ENCODE results near the gene ACACA. TPM values are rescaled to one million over a fixed set of nuclear protein-coding genes. Genes with fewer than 3 reads are reported as not detected.
"Not testable (repeated sequence)": the region's sequence is repeated elsewhere in the genome, so short reads cannot be mapped to it uniquely, and the experiment has no call there.

ACACA gene
- 10 to 100 TPM; 38.7 TPM for total RNA-seq

- Mint-ChIP-seq H3K9me3 (no peaks in the 10 kb centered on the region), H3K4me3 (peak within 1 kb of the TSS; percentile 98), H3K4me1 (peaks cover 60% of the 10 kb centered on the region), H3K27ac (peak within 1 kb of the TSS; percentile 99), H3K27me3 (no peaks in the 10 kb centered on the region), H3K36me3 (ENCODE audit: low read depth) (peaks cover 34% of the 10 kb centered on the region)
- ChIA-PET CTCF (interaction anchor here (0.6 to 2.3 kb wide), 5 partner anchors 14 to 51 kb away, joined by 3 to 7 read pairs (median 4); no protein-coding TSS in a partner anchor), POLR2A (interaction anchor here (0.7 to 1.3 kb wide), 2 partner anchors 23 to 830 kb away, joined by 3 to 4 read pairs; no protein-coding TSS in a partner anchor)
- DNase-seq, result peak; percentile 75
Measured at GRCh38 chr17:37406635-37407461, at the start of gene ACACA, which contains the start of gene TADA2A. TSS of gene ACACA (minus strand) at chr17:37406836. CDS start at chr17:37406299, 537 bp downstream. TSS of gene TADA2A (plus strand) at chr17:37406886. CDS start at chr17:37411366, 4,480 bp downstream.

- CTCF ChIA-PET, result interaction anchor here (0.6 to 1.6 kb wide), 7 partner anchors 11 to 275 kb away, joined by 3 to 5 read pairs (median 4); no protein-coding TSS in a partner anchor
Measured at GRCh38 chr17:37450112-37450511, 43.5 kb upstream of the ACACA start.

GRCh38 chr17:37447641-37448040 is 41.0 kb upstream of the ACACA start:
- H3K9me3 Mint-ChIP-seq, result no peaks in the 10 kb centered on the region
- no peak overlapping the region for H3K27ac Mint-ChIP-seq
- DNase-seq, result no peak
- H3K27me3 Mint-ChIP-seq, result no peaks in the 10 kb centered on the region
- peaks cover 41% of the 10 kb centered on the region for H3K36me3 Mint-ChIP-seq (ENCODE audit: low read depth)
- POLR2A ChIA-PET, result no interaction called here
- CTCF ChIA-PET, result interaction anchor here (1.0 to 1.6 kb wide), 2 partner anchors 18 to 74 kb away, joined by 4 read pairs; no protein-coding TSS in a partner anchor
- H3K4me1 Mint-ChIP-seq, result no peaks in the 10 kb centered on the region
- H3K4me3 Mint-ChIP-seq, result no peak overlapping the region

More at GRCh38 chr17:37450112-37450511, 43.5 kb upstream of the ACACA start:
- POLR2A ChIA-PET, result no interaction called here
- no peaks in the 10 kb centered on the region for H3K27me3 Mint-ChIP-seq
- H3K27ac Mint-ChIP-seq, result no peak overlapping the region
- H3K36me3 Mint-ChIP-seq (ENCODE audit: low read depth), result peaks cover 38% of the 10 kb centered on the region
- no peak overlapping the region for H3K4me3 Mint-ChIP-seq
- H3K9me3 Mint-ChIP-seq, result no peaks in the 10 kb centered on the region
- no peaks in the 10 kb centered on the region for H3K4me1 Mint-ChIP-seq
- no peak for DNase-seq

- ChIA-PET CTCF (interaction anchor here (0.6 kb wide), 1 partner anchor 162 kb away, joined by 4 read pairs; no protein-coding TSS in a partner anchor), POLR2A (no interaction called here)
- Mint-ChIP-seq H3K9me3 (no peaks in the 10 kb centered on the region), H3K4me3 (no peak overlapping the region), H3K27me3 (no peaks in the 10 kb centered on the region), H3K36me3 (ENCODE audit: low read depth) (peaks cover 47% of the 10 kb centered on the region), H3K4me1 (no peaks in the 10 kb centered on the region), H3K27ac (no peak overlapping the region)
- DNase-seq, result no peak
Measured at GRCh38 chr17:37446027-37446426, 39.4 kb upstream of the ACACA start.

- Mint-ChIP-seq H3K36me3 (ENCODE audit: low read depth) (peaks cover 49% of the 10 kb centered on the region), H3K27ac (peak overlapping the region; percentile 25)
- H3K4me3 Mint-ChIP-seq, H3K4me1 Mint-ChIP-seq, POLR2A ChIA-PET, H3K9me3 Mint-ChIP-seq, DNase-seq, H3K27me3 Mint-ChIP-seq: not testable (repeated sequence)
- CTCF ChIA-PET, result interaction anchor here (1.1 kb wide), 1 partner anchor 10 kb away, joined by 5 read pairs; no protein-coding TSS in a partner anchor
Measured at GRCh38 chr17:37441369-37442014, 34.9 kb upstream of the ACACA start.

GRCh38 chr17:37440424-37440823 is 33.8 kb upstream of the ACACA start:
- CTCF ChIA-PET, result interaction anchor here (0.7 to 1.1 kb wide), 2 partner anchors 9 to 16 kb away, joined by 3 to 5 read pairs; no protein-coding TSS in a partner anchor
- Mint-ChIP-seq H3K27me3 (no peaks in the 10 kb centered on the region), H3K36me3 (ENCODE audit: low read depth) (peaks cover 49% of the 10 kb centered on the region), H3K9me3 (no peaks in the 10 kb centered on the region), H3K4me3 (no peak overlapping the region), H3K4me1 (peaks cover 8% of the 10 kb centered on the region), H3K27ac (no peak overlapping the region)
- POLR2A ChIA-PET, result no interaction called here
- DNase-seq, result no peak

- no peaks in the 10 kb centered on the region for H3K9me3 Mint-ChIP-seq
- ChIA-PET POLR2A (interaction anchor here (0.6 kb wide), 1 partner anchor 56 kb away, joined by 3 read pairs; no protein-coding TSS in a partner anchor), CTCF (interaction anchor here (0.6 to 1.5 kb wide), 4 partner anchors 8 to 53 kb away, joined by 3 to 5 read pairs (median 4); no protein-coding TSS in a partner anchor)
- H3K27ac Mint-ChIP-seq, result no peak overlapping the region
- H3K27me3 Mint-ChIP-seq, result no peaks in the 10 kb centered on the region
- H3K36me3 Mint-ChIP-seq (ENCODE audit: low read depth), result peaks cover 47% of the 10 kb centered on the region
- H3K4me1 Mint-ChIP-seq, result peaks cover 8% of the 10 kb centered on the region
- H3K4me3 Mint-ChIP-seq, result no peak overlapping the region
- DNase-seq, result no peak
Measured at GRCh38 chr17:37438141-37438540, 31.5 kb upstream of the ACACA start.

GRCh38 chr17:37432671-37433070 is 26.0 kb upstream of the ACACA start:
- POLR2A ChIA-PET, result no interaction called here
- peaks cover 38% of the 10 kb centered on the region for H3K4me1 Mint-ChIP-seq

GRCh38 chr17:37430051-37430627 is 23.5 kb upstream of the ACACA start:
- ChIA-PET CTCF (interaction anchor here (0.6 to 1.7 kb wide), 11 partner anchors 8 to 350 kb away, joined by 3 to 5 read pairs (median 3); partner anchors contain the start of gene C17orf78), POLR2A (interaction anchor here (1.1 kb wide), 1 partner anchor 23 kb away, joined by 4 read pairs; the partner anchor contains the start of genes ACACA and TADA2A)
- H3K4me1 Mint-ChIP-seq, result peaks cover 41% of the 10 kb centered on the region
- no peaks in the 10 kb centered on the region for H3K27me3 Mint-ChIP-seq
- DNase-seq, result no peak
- H3K4me3 Mint-ChIP-seq, result peak overlapping the region; percentile 26
- no peaks in the 10 kb centered on the region for H3K9me3 Mint-ChIP-seq
- H3K27ac Mint-ChIP-seq, result peak overlapping the region; percentile 87
- H3K36me3 Mint-ChIP-seq (ENCODE audit: low read depth), result peaks cover 47% of the 10 kb centered on the region

More at GRCh38 chr17:37432671-37433070, 26.0 kb upstream of the ACACA start:
- DNase-seq, result no peak
- Mint-ChIP-seq H3K36me3 (ENCODE audit: low read depth) (peaks cover 40% of the 10 kb centered on the region), H3K9me3 (no peaks in the 10 kb centered on the region), H3K4me3 (no peak overlapping the region), H3K27me3 (no peaks in the 10 kb centered on the region), H3K27ac (no peak overlapping the region)
- CTCF ChIA-PET, result interaction anchor here (0.6 to 1.3 kb wide), 3 partner anchors 11 to 143 kb away, joined by 3 read pairs; no protein-coding TSS in a partner anchor

GRCh38 chr17:37429453-37429852 is 22.8 kb upstream of the ACACA start:
- H3K4me1 Mint-ChIP-seq, result peaks cover 41% of the 10 kb centered on the region
- H3K9me3 Mint-ChIP-seq, result no peaks in the 10 kb centered on the region
- peaks cover 49% of the 10 kb centered on the region for H3K36me3 Mint-ChIP-seq (ENCODE audit: low read depth)
- no peak for DNase-seq
- H3K27me3 Mint-ChIP-seq, result no peaks in the 10 kb centered on the region
- CTCF ChIA-PET, result interaction anchor here (0.8 to 1.7 kb wide), 7 partner anchors 8 to 56 kb away, joined by 3 to 5 read pairs (median 3); no protein-coding TSS in a partner anchor
- peak overlapping the region; percentile 87 for H3K27ac Mint-ChIP-seq
- POLR2A ChIA-PET, result interaction anchor here (1.1 kb wide), 1 partner anchor 22 kb away, joined by 4 read pairs; the partner anchor contains the start of genes ACACA and TADA2A
- H3K4me3 Mint-ChIP-seq, result no peak overlapping the region

GRCh38 chr17:37429039-37429438 is 22.4 kb upstream of the ACACA start:
- Mint-ChIP-seq H3K9me3 (no peaks in the 10 kb centered on the region), H3K4me3 (no peak overlapping the region), H3K27ac (no peak overlapping the region), H3K36me3 (ENCODE audit: low read depth) (peaks cover 45% of the 10 kb centered on the region), H3K4me1 (peaks cover 41% of the 10 kb centered on the region), H3K27me3 (no peaks in the 10 kb centered on the region)
- CTCF ChIA-PET, result interaction anchor here (1.3 kb wide), 1 partner anchor 8 kb away, joined by 3 read pairs; no protein-coding TSS in a partner anchor
- no peak for DNase-seq
- POLR2A ChIA-PET, result no interaction called here

GRCh38 chr17:37425268-37425667 is 18.6 kb upstream of the ACACA start:
- POLR2A ChIA-PET, result no interaction called here
- no peak overlapping the region for H3K4me3 Mint-ChIP-seq
- no peak for DNase-seq
- H3K9me3 Mint-ChIP-seq, result no peaks in the 10 kb centered on the region
- CTCF ChIA-PET, result interaction anchor here (1.2 kb wide), 1 partner anchor 15 kb away, joined by 3 read pairs; no protein-coding TSS in a partner anchor
- H3K27ac Mint-ChIP-seq, result no peak overlapping the region
- peaks cover 28% of the 10 kb centered on the region for H3K4me1 Mint-ChIP-seq
- no peaks in the 10 kb centered on the region for H3K27me3 Mint-ChIP-seq
- H3K36me3 Mint-ChIP-seq (ENCODE audit: low read depth), result peaks cover 41% of the 10 kb centered on the region

Measured in activated CD4-positive, alpha-beta T cell treated with anti-CD3 and anti-CD28 coated beads, Interleukin-2, amount 10 ng/mL, durations not matched to agents 7 days and 5 days (primary cell).